Fibroblast of peridontal ligament (primary cell): Measurements from ENCODE around the gene SIPA1L3.
"Not testable (repeated sequence)": the region's sequence is repeated elsewhere in the genome, so short reads cannot be mapped to it uniquely, and the experiment has no call there.

ENCODE experiments used
- DNase-seq: peaks from one replicate; pipeline ENCODE4 v3.0.0-alpha.2; 2010; ENCODE audit errors: extremely low read depth

SIPA1L3 gene, protein sequence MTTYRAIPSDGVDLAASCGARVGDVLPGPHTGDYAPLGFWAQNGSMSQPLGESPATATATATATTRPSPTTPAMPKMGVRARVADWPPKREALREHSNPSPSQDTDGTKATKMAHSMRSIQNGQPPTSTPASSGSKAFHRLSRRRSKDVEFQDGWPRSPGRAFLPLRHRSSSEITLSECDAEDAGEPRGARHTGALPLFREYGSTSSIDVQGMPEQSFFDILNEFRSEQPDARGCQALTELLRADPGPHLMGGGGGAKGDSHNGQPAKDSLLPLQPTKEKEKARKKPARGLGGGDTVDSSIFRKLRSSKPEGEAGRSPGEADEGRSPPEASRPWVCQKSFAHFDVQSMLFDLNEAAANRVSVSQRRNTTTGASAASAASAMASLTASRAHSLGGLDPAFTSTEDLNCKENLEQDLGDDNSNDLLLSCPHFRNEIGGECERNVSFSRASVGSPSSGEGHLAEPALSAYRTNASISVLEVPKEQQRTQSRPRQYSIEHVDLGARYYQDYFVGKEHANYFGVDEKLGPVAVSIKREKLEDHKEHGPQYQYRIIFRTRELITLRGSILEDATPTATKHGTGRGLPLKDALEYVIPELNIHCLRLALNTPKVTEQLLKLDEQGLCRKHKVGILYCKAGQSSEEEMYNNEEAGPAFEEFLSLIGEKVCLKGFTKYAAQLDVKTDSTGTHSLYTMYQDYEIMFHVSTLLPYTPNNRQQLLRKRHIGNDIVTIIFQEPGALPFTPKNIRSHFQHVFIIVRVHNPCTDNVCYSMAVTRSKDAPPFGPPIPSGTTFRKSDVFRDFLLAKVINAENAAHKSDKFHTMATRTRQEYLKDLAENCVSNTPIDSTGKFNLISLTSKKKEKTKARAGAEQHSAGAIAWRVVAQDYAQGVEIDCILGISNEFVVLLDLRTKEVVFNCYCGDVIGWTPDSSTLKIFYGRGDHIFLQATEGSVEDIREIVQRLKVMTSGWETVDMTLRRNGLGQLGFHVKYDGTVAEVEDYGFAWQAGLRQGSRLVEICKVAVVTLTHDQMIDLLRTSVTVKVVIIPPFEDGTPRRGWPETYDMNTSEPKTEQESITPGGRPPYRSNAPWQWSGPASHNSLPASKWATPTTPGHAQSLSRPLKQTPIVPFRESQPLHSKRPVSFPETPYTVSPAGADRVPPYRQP (N-terminal part only)

GRCh38 chr19:37906869-37907734, at the start of gene SIPA1L3:
SIPA1L3 (plus strand) TSS chr19:37907208; CDS start chr19:38081566, 174,358 bp downstream.
- peak; percentile 92 for DNase-seq

GRCh38 chr19:37864501-37864900, 42.5 kb upstream of the SIPA1L3 start:
- no peak for DNase-seq

DNA sequence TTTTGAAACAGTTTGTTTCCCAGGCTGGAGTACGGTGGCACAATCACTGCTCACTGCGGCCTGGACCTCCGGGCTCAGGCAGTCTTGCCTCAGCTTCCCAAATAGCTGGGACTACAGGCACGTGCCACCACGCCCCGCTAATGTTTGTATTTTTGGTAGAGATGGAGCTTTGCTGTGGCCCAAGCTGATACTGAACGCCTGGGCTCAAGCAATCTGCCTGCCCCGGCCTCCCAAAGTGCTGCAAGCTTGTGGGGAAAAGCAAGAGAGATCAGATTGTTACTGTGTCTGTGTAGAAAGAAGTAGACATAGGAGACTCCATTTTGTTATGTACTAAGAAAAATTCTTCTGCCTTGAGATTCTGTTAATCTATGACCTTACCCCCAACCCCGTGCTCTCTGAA, 41.1 kb upstream of the SIPA1L3 start:
- DNase-seq = not testable (repeated sequence)

DNA sequence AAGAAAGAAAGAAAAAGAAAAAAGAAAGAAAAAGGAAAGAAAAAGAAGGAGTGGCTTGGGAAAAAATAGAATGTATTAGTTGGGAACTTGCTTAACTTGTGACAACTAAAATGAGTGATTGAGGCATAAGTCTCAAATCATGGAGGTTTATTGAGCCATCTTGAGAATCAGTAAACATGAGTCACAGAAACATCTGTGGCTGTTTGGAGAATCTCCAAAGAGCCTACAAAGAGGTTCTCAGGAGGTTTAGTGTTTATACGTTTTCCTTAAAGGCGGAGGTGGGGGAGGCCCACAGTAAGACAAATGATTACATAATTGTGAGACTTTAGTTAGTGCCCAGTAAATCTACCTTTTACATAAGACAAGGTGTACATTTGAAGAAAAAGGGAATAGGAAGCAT, 39.2 kb upstream of the SIPA1L3 start:
- peak; percentile 70 for DNase-seq

DNA sequence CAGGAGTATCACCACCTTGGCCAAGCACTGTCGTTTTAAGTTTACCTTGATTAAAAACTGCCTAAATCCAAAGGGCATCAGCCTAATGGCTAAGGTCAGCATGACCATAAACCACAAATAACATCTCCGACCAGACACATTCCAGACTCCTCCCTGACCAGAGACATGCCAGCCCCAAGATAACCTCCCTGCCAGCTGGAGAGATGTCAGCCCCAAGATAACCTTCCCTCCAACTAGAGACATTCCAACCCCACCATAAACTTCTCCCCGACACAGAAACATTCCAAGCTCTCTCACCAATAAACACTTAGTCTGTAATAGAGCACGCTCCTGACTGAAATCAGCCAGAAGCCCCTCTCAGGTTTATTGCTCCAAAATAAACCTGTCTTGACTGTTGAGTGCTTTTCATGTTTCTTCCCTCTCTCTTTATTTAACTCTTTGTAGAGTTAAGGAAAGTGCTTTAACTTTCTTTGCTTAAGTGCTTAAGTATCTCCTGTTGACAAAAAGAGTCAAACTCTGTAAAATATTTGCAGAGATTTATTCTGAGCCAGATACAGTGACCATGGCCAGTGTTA, 37.2 kb upstream of the SIPA1L3 start:
- DNase-seq = no peak

DNA sequence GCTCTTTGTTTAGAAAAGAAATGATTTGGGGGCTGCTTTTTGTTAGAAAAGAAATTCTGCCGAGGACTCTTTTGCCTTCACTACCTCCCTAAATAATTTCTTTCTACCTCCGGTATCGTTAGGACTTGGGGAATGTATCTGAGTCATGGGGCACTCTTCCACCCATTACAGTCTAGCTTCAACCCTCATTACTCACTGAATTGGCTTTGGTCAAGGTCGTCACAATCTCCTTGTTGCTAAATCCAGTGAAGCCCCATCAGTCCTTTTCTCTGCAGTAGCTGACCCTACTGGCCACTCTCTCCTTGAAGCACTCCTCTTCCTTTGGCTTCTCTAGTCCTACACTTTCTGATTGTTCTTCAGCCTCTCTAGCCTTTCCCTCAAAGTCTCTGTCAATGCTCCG, 34.6 kb upstream of the SIPA1L3 start:
- no peak for DNase-seq

- no peak for DNase-seq
Measured at GRCh38 chr19:37874784-37875183, 32.2 kb upstream of the SIPA1L3 start.

DNA sequence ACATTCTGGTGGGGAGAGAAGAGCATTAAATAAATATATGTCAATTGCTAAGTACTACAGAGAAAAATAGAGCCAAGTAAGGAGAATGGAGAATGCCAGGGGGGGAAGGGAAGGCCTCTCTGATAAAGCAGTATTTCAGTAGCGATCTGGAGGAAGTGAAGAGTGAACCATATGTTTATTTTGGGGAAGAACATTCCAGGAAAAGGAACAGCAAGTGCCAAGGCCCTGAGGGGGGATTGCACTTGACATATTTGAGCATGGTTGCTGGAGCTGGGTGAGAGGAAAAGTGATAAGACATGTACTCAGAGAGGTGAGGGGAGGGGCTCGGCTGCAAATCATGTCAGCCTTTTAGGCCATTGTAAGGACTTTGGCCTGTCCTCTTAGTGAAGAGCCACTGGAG, 31.0 kb upstream of the SIPA1L3 start:
- DNase-seq = no peak

GRCh38 chr19:37877147-37877546, 29.9 kb upstream of the SIPA1L3 start:
- no peak for DNase-seq

DNA sequence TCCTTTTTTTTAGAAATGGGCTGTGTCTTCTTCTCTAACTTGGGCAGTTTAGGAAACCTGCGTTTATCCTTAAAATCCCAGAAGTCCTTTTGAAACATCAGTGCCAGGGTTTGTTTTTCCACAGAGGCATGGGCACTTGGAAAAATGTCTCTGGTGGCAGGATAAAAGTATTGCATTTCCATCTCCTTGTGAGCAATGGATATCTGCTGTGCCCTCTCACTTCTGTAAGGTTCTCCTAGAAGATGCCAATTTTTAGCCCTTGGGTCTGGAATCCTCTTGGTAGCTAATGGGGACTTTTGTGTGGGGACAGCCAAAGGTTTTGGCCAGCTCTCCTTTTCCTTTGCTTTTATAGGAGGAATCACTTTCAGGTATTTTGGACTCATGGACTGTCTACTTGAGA, 21.6 kb upstream of the SIPA1L3 start:
- DNase-seq = no peak

GRCh38 chr19:37886571-37886970, 20.4 kb upstream of the SIPA1L3 start:
- no peak for DNase-seq

DNA sequence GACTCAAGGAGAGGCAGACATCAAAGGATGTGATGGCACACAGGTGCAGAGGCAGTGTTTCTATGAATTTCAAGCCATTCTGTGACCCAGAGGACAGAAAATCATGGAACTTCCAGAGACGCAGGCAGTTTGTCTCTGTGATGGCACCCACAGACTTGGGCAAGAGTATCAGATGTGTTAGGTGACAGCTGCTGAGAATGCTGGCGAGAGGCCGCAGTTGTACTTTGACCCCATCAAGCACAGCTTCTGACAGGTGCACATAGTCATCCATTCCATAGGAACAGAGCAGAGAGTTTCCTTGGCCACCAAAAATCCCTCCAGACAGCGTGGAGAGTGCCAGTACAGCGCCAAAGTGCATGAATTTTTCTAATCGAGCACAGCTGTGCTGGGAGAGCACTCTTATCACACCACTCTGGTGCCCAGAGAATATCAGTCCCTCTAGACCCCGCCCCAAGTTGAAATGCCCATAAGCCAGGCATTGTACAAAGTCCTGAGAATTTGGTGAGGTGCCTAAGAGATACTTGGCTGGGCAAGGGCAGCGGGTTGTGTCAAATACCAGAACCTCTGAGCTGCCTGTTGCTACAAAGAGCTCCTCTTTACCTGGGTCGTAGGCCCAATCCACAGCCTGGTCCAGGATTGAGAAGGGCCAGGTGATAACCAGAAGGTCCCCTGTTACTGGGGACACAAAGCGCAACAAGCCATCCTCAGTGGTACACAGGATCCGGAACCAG, 13.0 kb upstream of the SIPA1L3 start:
- DNase-seq = no peak

GRCh38 chr19:37896180-37896579, 10.8 kb upstream of the SIPA1L3 start:
- DNase-seq = no peak

- no peak for DNase-seq
Measured at GRCh38 chr19:37899453-37899852, 7.6 kb upstream of the SIPA1L3 start.

GRCh38 chr19:37899966-37900365, 7.0 kb upstream of the SIPA1L3 start:
- no peak for DNase-seq

- peak; percentile 73 for DNase-seq
Measured at GRCh38 chr19:37902668-37903067, 4.3 kb upstream of the SIPA1L3 start.

- no peak for DNase-seq
Measured at GRCh38 chr19:37903096-37903495, 3.9 kb upstream of the SIPA1L3 start.

- no peak for DNase-seq
Measured at GRCh38 chr19:37905946-37906868, 801 bp upstream of the SIPA1L3 start, which contains the start of gene WDR87. WDR87 (minus strand) TSS chr19:37906594; CDS start chr19:37898239, 8,355 bp downstream.
